OCI-LY1 (cell line): Measurements from ENCODE around the gene GAP43.

Experiments used
- H2AFZ ChIP-seq: fragments of 200-600 bp; sonication (generic), shearing (Covaris generic); 2 replicates; pipeline ENCODE4 v1.6.0; 2014; ENCODE audit warnings: antibody characterized with exemption, mild to moderate bottlenecking, low read length
- H3F3A ChIP-seq: fragments of 200-600 bp; sonication (generic), shearing (Covaris generic); 2 replicates; pipeline ENCODE4 v1.6.0; 2014; ENCODE audit warnings: mild to moderate bottlenecking, antibody characterized with exemption, low read length, moderate library complexity; ENCODE audit not compliant: insufficient read depth
- H3K27ac ChIP-seq: fragments of 200-600 bp; sonication (generic); 2 replicates; pipeline ENCODE4 v1.5.1; 2014; ENCODE audit warnings: low read length, mixed run types, mild to moderate bottlenecking, low read depth; ENCODE audit not compliant: poor library complexity, severe bottlenecking
- H3K27me3 ChIP-seq: fragments of 200-600 bp; sonication (generic); 2 replicates; pipeline ENCODE4 v1.6.0; 2014; ENCODE audit warnings: antibody characterized with exemption, mild to moderate bottlenecking, low read length, moderate library complexity; ENCODE audit not compliant: insufficient read depth
- H3K36me3 ChIP-seq: fragments of 200-600 bp; sonication (generic); 2 replicates; pipeline ENCODE4 v1.6.1; 2014; ENCODE audit warnings: mild to moderate bottlenecking, antibody characterized with exemption, low read length, moderate library complexity, mixed read lengths; ENCODE audit not compliant: insufficient read depth
- H3K4me1 ChIP-seq: fragments of 200-600 bp; sonication (generic); 2 replicates; pipeline ENCODE4 v1.5.1; 2014; ENCODE audit warnings: mild to moderate bottlenecking, low read length, moderate library complexity; ENCODE audit not compliant: insufficient read depth, severe bottlenecking
- H3K4me2 ChIP-seq: fragments of 200-600 bp; sonication (generic), shearing (Covaris generic); 2 replicates; pipeline ENCODE4 v1.6.1; 2014; ENCODE audit warnings: low read length
- H3K4me3 ChIP-seq: fragments of 200-600 bp; sonication (generic); 2 replicates; pipeline ENCODE4 v1.5.1; 2014; ENCODE audit warnings: low read length, low read depth, mild to moderate bottlenecking, mixed read lengths; ENCODE audit not compliant: poor library complexity, severe bottlenecking
- H3K79me2 ChIP-seq: fragments of 200-600 bp; shearing (Covaris generic); 2 replicates; pipeline ENCODE4 v1.6.1; 2016; ENCODE audit warnings: mixed run types, low read length, mixed read lengths; ENCODE audit not compliant: insufficient read depth
- H3K9ac ChIP-seq: fragments of 200-600 bp; sonication (generic), shearing (Covaris generic); 2 replicates; pipeline ENCODE4 v1.6.1; 2014; ENCODE audit warnings: mild to moderate bottlenecking, low read length, mixed read lengths
- H3K9me2 ChIP-seq: fragments of 200-600 bp; sonication (generic), shearing (Covaris generic); 2 replicates; pipeline ENCODE4 v1.6.1; 2014; ENCODE audit warnings: low read depth, mild to moderate bottlenecking, low read length, mixed read lengths
- H3K9me3 ChIP-seq: fragments of 200-600 bp; shearing (Covaris generic); 2 replicates; pipeline ENCODE4 v1.6.1; 2014; ENCODE audit warnings: low read length, mixed read lengths
- H4K20me1 ChIP-seq: fragments of 200-600 bp; sonication (generic), shearing (Covaris generic); 2 replicates; pipeline ENCODE4 v1.6.0; 2016; ENCODE audit warnings: mild to moderate bottlenecking, low read length; ENCODE audit not compliant: insufficient read depth
- CTCF ChIP-seq: fragments of 200-600 bp; sonication (generic), shearing (Covaris generic); IDR thresholded peaks from 2 replicates; pipeline ENCODE4 v1.5.1; 2017; ENCODE audit warnings: mild to moderate bottlenecking, antibody characterized with exemption, low read length, moderate library complexity, mixed read lengths
- EZH2 ChIP-seq: fragments of 200-600 bp; sonication (generic), shearing (Covaris generic); IDR thresholded peaks from 2 replicates; pipeline ENCODE4 v1.8.0; 2017; ENCODE audit warnings: borderline replicate concordance, mixed run types, mild to moderate bottlenecking, antibody characterized with exemption, low read length, moderate library complexity, mixed read lengths

The GAP43 gene

DNA sequence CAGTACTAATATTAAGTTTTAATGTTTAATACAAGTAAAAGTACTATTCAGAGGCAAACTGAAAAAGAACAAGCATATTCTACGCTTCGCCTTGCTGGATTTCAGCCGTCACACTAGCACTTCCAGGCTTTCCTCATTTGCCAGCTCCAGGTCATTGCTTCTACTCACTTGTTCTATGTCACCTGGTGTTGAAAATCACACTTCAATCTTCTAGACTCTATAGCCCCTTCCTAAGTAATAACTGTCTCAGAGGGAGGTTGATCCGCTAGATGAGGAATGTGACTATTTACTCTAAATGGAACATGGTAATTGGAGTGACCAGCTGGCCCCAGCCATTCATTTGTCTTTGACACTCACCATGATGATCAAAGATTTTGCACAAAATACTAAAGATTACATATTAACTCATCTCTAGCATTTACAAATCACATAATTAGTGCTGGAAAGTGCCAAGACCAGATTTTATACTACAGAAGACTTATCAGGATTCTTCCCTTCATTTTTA, 92.0 kb downstream of the GAP43 start:
- H3K4me1 ChIP-seq = no peaks in the 10 kb centered on the region
- H3F3A ChIP-seq = no peaks in the 10 kb centered on the region

DNA sequence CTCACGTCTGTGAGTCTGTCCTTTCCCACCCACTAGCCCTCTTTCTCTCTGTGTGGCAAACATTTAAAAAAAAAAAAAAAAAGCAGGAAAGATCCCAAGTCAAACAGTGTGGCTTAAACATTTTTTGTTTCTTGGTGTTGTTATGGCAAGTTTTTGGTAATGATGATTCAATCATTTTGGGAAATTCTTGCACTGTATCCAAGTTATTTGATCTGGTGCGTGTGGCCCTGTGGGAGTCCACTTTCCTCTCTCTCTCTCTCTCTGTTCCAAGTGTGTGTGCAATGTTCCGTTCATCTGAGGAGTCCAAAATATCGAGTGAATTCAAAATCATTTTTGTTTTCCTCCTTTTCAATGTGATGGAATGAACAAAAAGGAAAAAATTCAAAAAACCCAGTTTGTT, 97.7 kb downstream of the GAP43 start:
- Histone ChIP-seq H4K20me1 (no peaks in the 10 kb centered on the region), H3K27ac (no peak overlapping the region)

More for the DNA sequence above, 92.0 kb downstream of the GAP43 start:
- Histone ChIP-seq H4K20me1 (no peaks in the 10 kb centered on the region), H3K36me3 (no peaks in the 10 kb centered on the region), H3K4me3 (no peak overlapping the region), H3K27ac (no peak overlapping the region), H3K9ac (no peak overlapping the region), H3K79me2 (no peaks in the 10 kb centered on the region), H3K4me2 (no peak overlapping the region), H3K9me2 (no peaks in the 10 kb centered on the region), H3K27me3 (no peaks in the 10 kb centered on the region), H2AFZ (no peak overlapping the region), H3K9me3 (no peaks in the 10 kb centered on the region)
- TF ChIP-seq CTCF (no peak), EZH2 (no peak)

GRCh38 chr3:115725800-115726199, 102.5 kb downstream of the GAP43 start:
- TF ChIP-seq CTCF = no peak
- no peak for TF ChIP-seq EZH2
- Histone ChIP-seq H3K4me2 (no peak overlapping the region), H3K4me3 (no peak overlapping the region), H3K9ac (no peak overlapping the region), H3K9me2 (no peaks in the 10 kb centered on the region), H4K20me1 (no peaks in the 10 kb centered on the region), H3K79me2 (no peaks in the 10 kb centered on the region), H3K27ac (no peak overlapping the region), H3K9me3 (no peaks in the 10 kb centered on the region), H3F3A (no peaks in the 10 kb centered on the region), H3K4me1 (no peaks in the 10 kb centered on the region), H2AFZ (no peak overlapping the region), H3K36me3 (no peaks in the 10 kb centered on the region), H3K27me3 (no peaks in the 10 kb centered on the region)

More for the DNA sequence above, 97.7 kb downstream of the GAP43 start:
- Histone ChIP-seq H3K9ac (no peak overlapping the region), H3K27me3 (no peaks in the 10 kb centered on the region), H3K4me3 (no peak overlapping the region), H3K4me2 (no peak overlapping the region), H3K9me2 (no peaks in the 10 kb centered on the region), H3K79me2 (no peaks in the 10 kb centered on the region), H2AFZ (no peak overlapping the region), H3K36me3 (no peaks in the 10 kb centered on the region), H3F3A (no peaks in the 10 kb centered on the region), H3K4me1 (no peaks in the 10 kb centered on the region), H3K9me3 (no peaks in the 10 kb centered on the region)
- TF ChIP-seq EZH2 (no peak), CTCF (no peak)
